ENCODE data around the gene SIPA1. TPM values are rescaled to one million over a fixed set of nuclear protein-coding genes. Genes with fewer than 3 reads are reported as not detected.

Gene SIPA1
- total and polyA plus RNA-seq, 2 of the 13 experiments (the other 11 are each of a cell fraction or from before 2014, with no cell fraction given) = 5.8 to 7.7 TPM

DNA sequence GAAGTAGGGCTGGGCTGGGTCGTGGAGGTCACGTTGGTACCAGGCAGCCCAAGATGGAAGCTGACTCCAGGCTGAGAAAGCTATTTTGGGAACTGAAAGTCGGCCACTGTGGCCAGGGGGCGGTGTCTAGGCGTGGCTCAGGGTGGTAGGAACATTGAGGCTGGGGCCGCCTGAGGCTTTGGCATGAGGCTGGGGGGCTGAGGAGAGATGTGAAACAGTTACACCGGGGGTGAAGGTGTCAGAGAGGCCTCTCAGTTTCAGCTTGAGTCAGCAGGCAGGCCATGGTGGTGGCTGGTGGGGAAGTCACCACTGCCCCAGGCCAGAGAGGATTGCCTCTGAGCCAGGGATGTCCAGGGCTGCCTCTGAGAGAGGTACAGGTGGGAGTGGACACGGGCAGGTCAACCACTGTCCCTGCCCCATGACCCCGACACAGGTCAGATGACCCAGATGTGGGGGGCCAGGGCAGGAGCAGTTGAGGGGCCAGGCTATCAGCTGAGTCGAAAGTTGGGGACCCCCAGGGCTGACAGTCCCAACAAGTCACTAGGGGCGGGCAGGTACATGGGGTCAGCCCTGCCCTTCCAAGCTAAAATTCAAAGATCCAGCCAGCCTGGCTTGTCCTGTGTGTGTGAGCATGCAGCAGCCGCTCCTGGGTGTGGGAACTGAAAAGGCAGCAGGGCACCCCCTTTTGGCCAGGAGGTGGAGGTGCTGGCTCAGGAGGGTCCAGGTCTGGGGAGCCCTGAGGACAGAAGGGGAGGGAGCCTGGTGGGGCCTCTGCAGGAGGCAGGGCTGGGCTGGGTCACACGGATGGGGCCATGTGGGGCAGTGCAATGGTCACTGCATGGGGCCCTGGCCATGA is 49.5 kb upstream of the SIPA1 start:
- no peak overlapping the region for H3K4me3 ChIP-seq (replicated peaks in 1 of 3; ENCODE audit: insufficient read depth in 1 of 3, low read depth in 2 of 3, low read length in 3 of 3)
- H3K9me3 ChIP-seq (ENCODE audit: low read length) = no peaks in the 10 kb centered on the region
- peak; percentile 73 for DNase-seq (ENCODE audit: low spot score)
- peak; percentile 70 for FAIRE-seq
- H3K27me3 ChIP-seq (ENCODE audit: control insufficient read depth in 1 of 2, insufficient read depth in 2 of 2, low read length in 2 of 2) = no peaks in the 10 kb centered on the region
- H4K20me1 ChIP-seq (ENCODE audit: insufficient read depth, low read length) = no peaks in the 10 kb centered on the region
- ChIA-PET CTCF (ENCODE audit: low intra/inter-chr PET ratio, low total read pairs) (interaction anchor here (2.2 kb wide), 1 partner anchor 14 kb away, joined by 16 read pairs; no protein-coding TSS in a partner anchor), POLR2A (interaction anchor here (1.2 to 1.5 kb wide), 3 partner anchors 11 to 18 kb away, joined by 3 to 6 read pairs (median 4); partner anchors contain the start of gene ZNRD2)
- no peak overlapping the region for H3K9ac ChIP-seq (ENCODE audit: insufficient read depth, low read depth, low read length)
- no peak overlapping the region for H2AFZ ChIP-seq (ENCODE audit: low read length)
- intact Hi-C loops (cut with micrococcal nuclease; ENCODE audit: unreplicated experiment) = no loop called here
- in situ Hi-C loops (cut with HindIII; ENCODE audit: extremely low pct_ligation_motif_present, low pct_unique_long_range_greater_than_20kb) = loop anchor here (5.0 kb wide), 1 partner anchor 46 kb away; no protein-coding TSS in a partner anchor
- no peaks in the 10 kb centered on the region for H3K79me2 ChIP-seq (ENCODE audit: insufficient read depth, low read length)
- H3K36me3 ChIP-seq (replicated peaks in 1 of 2; ENCODE audit: control insufficient read depth in 1 of 2, insufficient read depth in 2 of 2, low read length in 2 of 2) = no peaks in the 10 kb centered on the region
- peaks cover 25% of the 10 kb centered on the region for H3K4me1 ChIP-seq (ENCODE audit: insufficient read depth, low read length)
- no TSS peak for BruUV-seq (replicated peaks)
- no peak overlapping the region for H3K27ac ChIP-seq (ENCODE audit: extremely low read length, insufficient read depth, low read length)
- H3K4me2 ChIP-seq (ENCODE audit: low read depth, low read length) = peak overlapping the region; percentile 4; the same call in 1 of the 2 replicates
- ATAC-seq = peak; percentile 90
- 59% methylated on average over 7 of the region's 13 CpGs for WGBS (ENCODE audit: low lambda C conversion rate)
- TF ChIP-seq, protein P1, sequence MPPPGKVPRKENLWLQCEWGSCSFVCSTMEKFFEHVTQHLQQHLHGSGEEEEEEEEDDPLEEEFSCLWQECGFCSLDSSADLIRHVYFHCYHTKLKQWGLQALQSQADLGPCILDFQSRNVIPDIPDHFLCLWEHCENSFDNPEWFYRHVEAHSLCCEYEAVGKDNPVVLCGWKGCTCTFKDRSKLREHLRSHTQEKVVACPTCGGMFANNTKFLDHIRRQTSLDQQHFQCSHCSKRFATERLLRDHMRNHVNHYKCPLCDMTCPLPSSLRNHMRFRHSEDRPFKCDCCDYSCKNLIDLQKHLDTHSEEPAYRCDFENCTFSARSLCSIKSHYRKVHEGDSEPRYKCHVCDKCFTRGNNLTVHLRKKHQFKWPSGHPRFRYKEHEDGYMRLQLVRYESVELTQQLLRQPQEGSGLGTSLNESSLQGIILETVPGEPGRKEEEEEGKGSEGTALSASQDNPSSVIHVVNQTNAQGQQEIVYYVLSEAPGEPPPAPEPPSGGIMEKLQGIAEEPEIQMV (CRISPR knock-in tag; IDR thresholded peaks at IDR 0.05; ENCODE audit: low read depth) = peak; percentile 24; the same call in 1 of the 2 replicates
- TF ChIP-seq FOXA3 (CRISPR knock-in tag; IDR thresholded peaks at IDR 0.05) (no peak), SMC3 (IDR thresholded peaks at IDR 0.05; ENCODE audit: low read length) (peak; percentile 40; the same call in 1 of the 2 replicates), ZNF44 (CRISPR knock-in tag; IDR thresholded peaks at IDR 0.05) (no peak), MAZ (IDR thresholded peaks at IDR 0.05; ENCODE audit: borderline replicate concordance, low read depth, low read length) (no peak), MAZ (CRISPR knock-in tag; IDR thresholded peaks at IDR 0.05; ENCODE audit: low read depth) (0 out of 2 replicates have a peak, but pooled peaks have one; percentile 15), ZFP37 (CRISPR knock-in tag; IDR thresholded peaks at IDR 0.05; ENCODE audit: borderline replicate concordance) (no peak), HOXA3 (CRISPR knock-in tag; IDR thresholded peaks at IDR 0.05) (0 out of 2 replicates have a peak, but pooled peaks have one; percentile 19), REPIN1 (CRISPR knock-in tag; IDR thresholded peaks at IDR 0.05; ENCODE audit: borderline replicate concordance, low read depth) (no peak)
- TF ChIP-seq, protein P2, sequence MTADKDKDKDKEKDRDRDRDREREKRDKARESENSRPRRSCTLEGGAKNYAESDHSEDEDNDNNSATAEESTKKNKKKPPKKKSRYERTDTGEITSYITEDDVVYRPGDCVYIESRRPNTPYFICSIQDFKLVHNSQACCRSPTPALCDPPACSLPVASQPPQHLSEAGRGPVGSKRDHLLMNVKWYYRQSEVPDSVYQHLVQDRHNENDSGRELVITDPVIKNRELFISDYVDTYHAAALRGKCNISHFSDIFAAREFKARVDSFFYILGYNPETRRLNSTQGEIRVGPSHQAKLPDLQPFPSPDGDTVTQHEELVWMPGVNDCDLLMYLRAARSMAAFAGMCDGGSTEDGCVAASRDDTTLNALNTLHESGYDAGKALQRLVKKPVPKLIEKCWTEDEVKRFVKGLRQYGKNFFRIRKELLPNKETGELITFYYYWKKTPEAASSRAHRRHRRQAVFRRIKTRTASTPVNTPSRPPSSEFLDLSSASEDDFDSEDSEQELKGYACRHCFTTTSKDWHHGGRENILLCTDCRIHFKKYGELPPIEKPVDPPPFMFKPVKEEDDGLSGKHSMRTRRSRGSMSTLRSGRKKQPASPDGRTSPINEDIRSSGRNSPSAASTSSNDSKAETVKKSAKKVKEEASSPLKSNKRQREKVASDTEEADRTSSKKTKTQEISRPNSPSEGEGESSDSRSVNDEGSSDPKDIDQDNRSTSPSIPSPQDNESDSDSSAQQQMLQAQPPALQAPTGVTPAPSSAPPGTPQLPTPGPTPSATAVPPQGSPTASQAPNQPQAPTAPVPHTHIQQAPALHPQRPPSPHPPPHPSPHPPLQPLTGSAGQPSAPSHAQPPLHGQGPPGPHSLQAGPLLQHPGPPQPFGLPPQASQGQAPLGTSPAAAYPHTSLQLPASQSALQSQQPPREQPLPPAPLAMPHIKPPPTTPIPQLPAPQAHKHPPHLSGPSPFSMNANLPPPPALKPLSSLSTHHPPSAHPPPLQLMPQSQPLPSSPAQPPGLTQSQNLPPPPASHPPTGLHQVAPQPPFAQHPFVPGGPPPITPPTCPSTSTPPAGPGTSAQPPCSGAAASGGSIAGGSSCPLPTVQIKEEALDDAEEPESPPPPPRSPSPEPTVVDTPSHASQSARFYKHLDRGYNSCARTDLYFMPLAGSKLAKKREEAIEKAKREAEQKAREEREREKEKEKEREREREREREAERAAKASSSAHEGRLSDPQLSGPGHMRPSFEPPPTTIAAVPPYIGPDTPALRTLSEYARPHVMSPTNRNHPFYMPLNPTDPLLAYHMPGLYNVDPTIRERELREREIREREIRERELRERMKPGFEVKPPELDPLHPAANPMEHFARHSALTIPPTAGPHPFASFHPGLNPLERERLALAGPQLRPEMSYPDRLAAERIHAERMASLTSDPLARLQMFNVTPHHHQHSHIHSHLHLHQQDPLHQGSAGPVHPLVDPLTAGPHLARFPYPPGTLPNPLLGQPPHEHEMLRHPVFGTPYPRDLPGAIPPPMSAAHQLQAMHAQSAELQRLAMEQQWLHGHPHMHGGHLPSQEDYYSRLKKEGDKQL (CRISPR knock-in tag; IDR thresholded peaks at IDR 0.05; ENCODE audit: low read depth) = no peak
